HG03196 (cell line): ENCODE results near the gene P2RY8.
"Not testable (repeated sequence)": the region's sequence is repeated elsewhere in the genome, so short reads cannot be mapped to it uniquely, and the experiment has no call there.

Experiments used
- ATAC-seq: cut with Tn5 transposase; IDR thresholded peaks from one replicate; pipeline ENCODE4 v1.9.1; 2021; ENCODE audit not compliant: unreplicated experiment

Gene P2RY8

DNA sequence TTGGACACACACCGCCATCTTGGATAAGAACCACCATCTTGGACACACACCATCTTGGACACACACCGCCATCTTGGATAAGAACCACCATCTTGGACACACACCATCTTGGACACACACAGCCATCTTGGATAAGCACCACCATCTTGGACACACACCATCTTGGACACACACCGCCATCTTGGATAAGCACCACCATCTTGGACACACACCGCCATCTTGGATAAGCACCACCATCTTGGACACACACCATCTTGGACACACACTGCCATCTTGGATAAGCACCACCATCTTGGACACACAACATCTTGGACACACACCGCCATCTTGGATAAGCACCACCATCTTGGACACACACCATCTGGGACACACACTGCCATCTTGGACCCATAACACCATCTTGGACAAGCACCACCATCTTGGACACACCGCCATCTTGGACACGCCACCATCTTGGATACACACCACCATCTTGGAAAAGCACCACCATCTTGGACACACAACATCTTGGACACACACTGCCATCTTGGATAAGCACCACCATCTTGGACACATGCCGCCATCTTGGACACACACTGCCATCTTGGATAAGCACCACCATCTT, 88.9 kb downstream of the P2RY8 start:
- ATAC-seq = not testable (repeated sequence)

DNA sequence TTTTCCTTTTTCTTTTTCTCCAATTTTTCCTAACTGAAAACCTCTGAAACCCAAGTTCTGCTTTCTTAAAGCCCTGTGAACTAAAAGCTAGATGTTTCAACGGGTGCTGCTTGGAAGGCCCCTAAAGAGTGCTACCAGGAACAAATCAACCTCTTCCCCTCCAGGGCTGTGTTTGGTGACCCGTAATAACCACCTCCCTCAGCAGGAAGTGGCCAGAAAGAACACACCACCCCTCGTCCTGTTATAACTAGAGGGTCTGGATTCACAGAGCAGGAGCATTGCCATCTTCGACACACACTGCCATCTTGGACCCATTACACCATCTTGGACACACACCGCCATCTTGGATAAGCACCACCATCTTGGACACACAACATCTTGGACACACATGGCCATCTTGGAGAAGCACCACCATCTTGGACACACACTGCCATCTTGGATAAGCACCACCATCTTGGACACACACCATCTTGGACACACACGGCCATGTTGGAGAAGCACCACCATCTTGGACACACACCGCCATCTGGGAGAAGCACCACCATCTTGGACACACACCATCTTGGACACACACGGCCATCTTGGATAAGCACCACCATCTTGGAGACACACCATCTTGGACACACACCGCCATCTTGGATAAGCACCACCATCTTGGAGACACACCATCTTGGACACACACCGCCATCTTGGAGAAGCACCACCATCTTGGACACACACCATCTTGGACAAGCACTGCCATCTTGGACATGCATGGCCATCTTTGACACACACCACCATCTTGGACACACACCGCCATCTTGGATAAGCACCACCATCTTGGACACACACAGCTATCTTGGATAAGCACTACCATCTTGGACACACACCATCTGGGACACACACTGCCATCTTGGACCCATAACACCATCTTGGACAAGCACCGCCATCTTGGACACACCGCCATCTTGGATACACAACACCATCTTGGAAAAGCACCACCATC, 89.7 kb downstream of the P2RY8 start:
- ATAC-seq = not testable (repeated sequence)

DNA sequence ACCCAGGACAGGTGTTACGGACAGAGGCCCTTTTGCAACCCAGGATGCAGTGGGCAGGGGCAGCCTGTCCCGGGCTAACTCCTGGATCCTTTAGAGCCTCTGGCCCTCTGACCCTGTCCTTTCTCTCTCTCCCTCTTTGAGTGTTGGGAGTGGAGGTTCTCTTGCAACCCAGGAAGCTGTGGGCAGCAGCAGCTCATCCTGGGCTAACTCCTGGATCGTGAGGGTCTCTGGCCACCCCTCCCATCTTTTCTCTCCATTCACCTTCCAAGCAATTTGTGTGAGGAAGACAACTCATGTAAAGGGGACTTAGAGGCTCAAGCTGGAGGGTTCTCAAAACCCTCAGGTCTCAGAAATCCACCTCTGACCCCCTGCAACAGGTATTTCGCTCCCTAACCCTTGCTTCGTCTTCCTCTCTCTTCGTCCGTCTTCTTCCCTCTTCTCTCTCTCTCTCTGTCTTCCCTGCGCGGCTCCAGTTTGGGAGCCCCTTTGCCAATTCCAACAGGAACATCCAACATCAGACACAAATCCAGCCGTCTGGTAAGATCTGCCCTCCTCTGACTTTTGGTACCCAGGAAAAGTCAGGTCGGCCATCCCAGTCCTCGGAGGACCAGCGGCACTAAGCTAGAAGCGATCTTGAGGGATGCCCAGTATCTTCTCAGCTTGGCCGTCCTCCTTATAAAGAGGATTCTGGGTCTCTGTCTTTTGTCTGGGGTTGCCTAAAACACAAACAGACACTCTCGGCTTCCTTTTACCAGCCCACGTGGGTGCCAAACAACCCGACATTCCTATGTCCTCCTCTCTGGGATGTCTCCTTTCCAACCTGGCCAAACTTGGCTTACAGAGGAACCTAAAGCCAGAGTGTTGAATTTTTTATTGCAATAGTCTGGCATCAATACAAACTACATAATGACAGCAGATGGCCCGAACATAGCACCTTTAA, 92.2 kb downstream of the P2RY8 start:
- ATAC-seq = no peak

DNA sequence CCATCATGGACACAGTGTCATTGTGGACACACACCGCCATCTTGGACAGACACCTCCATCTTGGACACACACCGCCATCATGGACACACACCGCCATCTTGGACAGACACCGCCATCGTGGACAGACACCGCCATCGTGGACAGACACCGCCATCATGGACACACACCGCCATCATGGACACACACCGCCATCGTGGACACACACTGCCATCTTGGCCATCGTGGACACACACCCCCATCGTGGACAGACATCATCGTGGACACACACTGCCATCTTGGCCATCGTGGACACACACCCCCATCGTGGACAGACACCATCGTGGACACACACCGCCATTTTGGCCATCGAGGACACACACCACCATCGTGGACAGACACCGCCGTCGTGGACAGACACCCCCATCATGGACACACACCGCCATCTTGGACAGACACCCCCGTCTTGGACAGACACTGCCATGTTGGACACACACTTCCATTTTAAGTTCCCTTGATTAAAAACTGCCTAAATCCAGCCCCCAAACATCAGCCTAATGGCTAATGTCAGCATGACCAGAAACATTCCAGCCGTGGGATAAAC, 93.4 kb downstream of the P2RY8 start:
- ATAC-seq = no peak

DNA sequence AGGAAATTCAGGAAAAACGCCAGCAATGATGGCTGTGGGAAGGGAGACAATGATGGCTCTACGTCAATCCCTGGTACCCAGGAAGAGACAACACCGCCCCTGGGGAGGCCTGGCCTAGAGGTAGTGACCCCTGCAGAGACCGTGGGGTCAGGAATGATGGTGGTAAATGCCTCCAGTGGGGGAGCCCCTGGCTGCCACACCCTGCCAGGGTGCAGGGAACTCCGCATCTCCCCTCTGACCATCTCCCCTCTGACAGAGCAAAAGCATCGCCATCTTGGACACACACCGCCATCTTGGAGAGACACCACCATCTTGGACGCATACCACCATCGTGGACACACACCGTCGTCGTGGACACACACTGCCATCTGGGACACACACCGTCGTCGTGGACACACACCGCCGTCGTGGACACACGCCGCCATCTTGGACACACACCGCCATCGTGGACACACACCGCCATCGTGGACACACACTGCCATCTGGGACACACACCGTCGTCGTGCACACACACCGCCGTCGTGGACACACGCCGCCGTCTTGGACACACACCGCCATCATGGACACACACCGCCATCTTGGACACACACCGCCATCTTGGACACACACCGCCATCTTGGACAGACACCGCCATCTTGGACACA, 94.1 kb downstream of the P2RY8 start:
- no peak for ATAC-seq

DNA sequence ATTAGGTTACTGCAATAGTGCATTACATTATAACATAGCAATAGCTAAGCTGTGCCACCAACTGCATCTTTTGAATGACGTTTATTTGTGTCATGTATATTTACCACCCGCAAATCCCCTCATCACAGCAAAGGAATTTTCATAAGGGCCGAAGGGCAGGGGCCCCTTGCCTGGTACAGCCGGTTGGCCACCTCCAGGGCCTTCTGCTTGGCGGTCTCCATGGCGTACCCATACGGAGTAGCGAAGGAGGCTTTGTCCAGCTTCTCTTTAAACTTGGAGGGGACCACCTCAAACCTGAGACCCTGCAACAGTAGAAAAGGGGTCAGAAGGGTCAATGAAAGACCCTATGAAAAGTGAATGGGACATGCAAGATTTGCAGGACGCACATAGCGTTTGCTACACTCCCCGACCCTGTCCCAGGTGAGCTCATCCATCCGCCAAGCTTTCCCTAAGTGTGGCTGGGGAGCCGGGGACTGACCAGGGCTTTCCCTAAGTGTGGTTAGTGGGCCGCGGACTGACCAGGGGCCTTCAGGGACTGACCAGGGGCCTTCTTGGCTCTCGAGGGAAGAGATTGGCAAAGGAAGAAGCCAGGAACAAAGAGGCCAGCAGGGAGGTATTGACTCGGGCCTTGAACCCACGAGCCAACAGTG, 94.8 kb downstream of the P2RY8 start:
- ATAC-seq = no peak

DNA sequence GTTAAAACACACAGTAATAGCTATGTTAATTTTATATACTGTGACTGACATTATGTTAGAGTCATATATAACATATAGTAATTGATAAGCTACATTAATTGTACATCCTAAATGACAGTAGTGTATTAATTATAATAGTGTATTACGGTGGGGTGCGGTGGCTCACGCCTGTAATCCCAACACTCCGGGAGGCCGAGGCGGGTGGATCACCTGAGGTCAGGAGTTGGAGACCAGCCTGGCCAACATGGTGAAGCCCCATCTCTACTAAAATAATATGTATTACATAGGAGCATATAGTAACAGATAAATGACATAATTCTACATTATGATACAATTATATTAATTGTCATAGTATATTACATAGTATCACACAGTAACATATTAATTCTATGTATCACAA, 96.5 kb downstream of the P2RY8 start:
- no peak for ATAC-seq

DNA sequence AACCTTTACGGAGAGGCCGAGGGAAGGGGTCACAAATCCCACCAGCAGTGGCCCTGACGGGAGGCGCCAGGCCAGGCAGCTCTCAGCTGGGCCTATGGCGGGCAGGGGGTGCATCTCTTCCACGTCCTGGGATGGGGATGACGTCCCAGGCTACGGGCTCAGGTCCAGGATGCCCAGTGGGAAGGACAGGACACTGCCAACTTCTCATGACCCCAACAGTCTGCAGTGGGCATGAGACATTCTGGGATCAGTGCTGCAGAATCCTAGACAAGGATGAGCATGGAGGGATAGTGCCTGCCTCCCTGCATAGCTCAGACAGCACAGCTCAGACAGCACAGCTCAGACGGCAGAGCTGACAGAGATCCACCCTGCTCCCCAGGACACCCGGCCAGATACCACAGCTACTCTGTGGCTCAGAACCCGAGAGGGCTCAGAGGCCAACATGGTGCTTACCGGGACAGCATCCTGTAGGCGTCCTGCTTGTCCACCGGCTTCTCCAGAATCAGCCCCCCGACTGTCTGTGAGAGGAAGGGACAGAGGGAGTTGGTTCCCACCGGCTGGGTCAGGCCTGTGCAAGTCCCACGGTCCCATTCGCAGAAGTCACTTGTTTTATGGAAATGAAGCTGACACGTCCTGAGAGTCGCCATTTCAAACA, 101.6 kb downstream of the P2RY8 start:
- ATAC-seq = no peak

DNA sequence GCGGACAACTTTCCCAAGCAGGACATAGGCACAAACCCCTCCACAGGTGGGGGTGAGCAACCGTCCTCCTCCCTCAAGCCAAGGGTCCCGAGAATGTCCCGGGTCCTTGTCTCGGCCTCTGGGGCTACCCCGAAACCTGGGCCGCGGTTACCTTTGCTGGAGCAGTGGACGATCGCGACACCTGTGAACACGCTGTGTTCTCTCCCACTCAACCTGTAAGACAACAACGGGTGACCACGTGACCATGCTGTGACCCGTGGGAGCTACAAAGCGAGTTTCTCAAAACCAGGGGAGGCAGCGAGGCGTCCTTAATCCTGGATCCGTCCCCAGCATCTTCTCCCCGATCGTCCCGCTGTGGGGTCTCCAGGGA, 102.1 kb downstream of the P2RY8 start:
- no peak for ATAC-seq

DNA sequence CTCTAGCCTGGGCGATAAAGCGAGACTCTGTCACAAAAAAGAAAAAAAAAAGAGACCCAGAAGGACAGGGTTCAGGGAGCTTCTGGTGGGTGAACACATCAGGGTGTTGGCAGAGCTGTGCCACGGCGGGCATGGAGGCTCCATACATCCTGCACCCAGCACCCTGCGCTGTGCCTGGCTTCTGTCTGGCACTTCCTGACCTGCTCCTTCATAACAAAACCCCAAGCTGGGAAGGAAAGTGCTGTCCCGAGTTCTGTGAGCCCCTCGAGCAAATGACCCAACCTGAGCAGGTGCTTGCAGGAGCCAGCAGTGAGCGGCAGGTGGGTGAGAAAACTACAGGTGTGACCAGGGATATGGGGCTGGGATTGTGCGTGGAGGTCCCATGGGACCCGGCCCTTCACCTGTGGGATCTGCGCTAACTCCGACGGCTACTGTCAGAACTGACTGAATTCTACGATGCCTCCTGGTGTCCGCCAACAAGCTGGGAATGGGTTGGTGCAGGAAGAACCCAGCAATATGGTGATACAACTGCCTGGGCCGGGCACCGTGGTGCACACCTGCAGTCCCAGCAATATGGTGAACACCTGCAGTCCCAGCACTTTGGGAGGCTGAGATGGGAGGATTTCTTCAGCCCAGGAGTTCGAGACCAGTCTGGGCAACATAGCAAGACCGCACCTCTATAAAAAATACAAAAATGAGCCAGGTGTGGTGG, 103.2 kb downstream of the P2RY8 start:
- ATAC-seq = no peak

DNA sequence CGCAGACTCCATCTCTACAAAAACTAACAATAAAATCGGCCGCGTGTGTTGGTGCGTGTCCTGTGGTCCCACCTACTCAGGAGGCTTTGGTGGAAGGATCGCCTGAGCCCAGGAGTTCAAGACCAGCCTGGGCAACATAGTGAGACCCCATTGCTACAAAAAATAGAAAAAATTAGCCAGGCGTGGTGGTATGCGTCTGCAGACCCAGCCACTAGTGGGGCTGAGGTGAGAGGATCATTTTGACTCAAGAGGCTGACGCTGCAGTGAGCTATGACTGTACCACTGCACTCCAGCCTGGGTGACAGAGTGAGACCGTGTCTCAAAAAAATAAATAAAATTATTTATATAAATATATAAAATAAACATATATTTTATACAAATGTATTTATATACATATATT, 106.5 kb downstream of the P2RY8 start:
- no peak for ATAC-seq

DNA sequence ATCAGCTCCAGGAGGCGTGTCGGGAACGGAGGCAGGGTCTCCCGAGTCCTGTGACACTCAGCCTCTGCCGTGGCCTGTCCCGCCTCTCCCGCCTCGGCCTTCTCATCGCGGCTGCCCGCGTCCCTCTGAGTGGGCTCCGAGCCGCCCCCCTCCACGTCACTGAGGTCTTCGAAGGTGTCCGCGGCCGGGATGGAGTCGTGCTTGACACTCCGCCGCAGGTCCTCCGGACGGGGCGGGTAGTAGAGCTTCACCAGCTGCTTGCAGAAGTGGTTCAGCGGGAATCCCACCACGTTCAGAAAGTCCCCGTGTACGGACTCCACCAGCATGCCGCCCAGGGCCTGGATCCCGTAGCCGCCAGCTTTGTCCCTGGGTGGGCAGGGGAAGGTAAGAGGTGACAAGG, 109.2 kb downstream of the P2RY8 start:
- ATAC-seq = no peak

DNA sequence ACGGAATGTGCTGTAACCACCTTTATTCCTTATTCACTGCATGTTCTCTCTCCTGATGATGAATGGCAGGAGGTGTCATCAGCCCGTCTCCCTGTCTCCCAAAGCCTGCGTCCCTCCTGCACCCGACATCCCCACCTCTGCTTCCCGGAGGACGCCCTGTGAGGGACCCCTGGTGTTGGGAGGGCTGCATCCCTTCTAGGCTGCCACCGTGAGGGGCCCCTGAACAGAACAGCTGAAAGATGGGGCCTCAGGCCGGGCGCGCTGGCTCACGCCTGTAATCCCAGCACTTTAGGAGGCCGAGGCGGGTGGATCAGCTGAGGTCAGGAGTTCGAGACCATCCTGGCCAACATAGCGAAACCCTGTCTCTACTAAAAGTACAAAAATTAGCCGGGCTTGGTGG, 110.7 kb downstream of the P2RY8 start:
- ATAC-seq = not testable (repeated sequence)

DNA sequence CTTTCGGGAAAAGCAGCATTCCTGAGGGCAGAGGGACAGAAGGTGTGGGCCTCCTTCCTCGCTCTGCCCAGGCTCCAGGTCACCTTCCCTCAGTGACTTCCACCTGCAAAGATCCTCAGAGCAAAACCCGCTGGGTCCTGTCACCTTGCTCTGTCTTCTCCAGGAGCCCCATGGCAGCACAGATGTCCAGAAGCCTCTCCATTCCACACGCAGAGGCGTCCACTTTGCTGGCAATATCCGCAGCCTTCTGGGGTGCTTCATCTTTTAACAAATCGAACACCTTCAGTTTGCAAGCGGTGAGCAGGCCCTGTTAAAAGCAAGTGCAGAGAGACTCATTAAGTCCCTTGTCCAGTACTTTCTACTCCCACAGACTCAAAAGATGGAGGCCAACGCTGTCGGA, 111.6 kb downstream of the P2RY8 start:
- no peak for ATAC-seq

DNA sequence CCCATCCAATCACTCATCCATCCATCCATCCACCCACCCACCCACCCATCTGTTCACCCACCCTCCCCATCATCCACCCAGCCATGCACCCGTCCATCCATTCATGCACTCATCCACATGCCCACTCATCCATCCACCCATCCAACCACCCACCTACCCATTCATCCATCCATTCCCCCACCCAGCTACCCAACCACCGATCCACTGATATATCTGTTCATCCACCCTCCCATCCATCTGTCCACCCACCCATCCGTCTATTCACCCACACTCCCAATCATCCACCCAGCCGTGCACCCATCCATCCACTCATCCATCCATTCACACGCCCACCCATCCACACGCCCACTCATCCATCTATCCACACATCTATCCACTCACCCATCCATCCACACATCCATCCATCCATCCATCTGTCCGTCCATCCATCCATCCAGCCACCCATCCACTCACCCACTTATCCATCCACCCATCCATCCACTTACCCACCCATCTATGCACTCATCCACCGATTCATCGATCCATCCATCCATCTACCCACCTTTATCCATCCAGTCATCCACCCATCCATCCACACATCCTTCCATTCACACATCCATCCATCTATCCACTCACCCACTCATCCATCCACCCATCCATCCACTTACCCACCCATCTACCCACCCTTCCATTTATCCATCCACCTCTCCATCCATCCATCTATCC, 112.7 kb downstream of the P2RY8 start:
- ATAC-seq = no peak

DNA sequence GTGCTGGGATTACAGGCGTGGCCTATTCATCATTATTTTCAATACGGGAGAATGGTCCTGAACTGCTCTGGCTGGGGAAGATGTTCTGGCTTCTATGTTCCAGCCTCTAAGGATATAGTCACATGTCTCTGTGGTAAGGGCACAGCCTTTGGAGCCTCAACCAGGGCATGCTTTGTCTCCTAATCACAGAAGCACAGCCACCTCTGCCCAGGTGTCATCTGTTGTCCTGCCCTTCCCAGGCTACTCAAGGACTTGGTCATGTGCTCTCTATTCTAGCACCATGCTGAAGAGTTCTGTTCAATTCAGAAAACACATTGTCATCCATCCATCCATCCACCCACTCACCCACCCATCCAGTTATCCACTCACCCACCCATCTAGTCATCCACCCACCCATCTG, 113.8 kb downstream of the P2RY8 start:
- ATAC-seq = no peak

DNA sequence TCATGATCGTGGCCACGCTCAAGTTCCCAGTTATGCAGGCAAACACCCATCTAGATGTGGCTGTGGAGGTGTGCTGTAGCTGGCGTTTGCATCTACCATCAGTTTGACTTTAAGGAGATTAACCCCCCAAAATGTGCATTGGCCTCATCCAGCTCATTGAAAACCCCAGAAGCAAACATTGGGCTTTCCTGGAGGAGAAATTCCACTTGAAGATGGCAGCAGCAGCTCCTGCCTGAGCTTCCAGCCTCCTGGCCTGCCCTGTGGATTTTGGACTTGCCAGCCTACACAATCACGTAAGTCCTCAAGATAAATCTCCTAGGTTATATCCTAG, 114.9 kb downstream of the P2RY8 start:
- ATAC-seq = no peak

DNA sequence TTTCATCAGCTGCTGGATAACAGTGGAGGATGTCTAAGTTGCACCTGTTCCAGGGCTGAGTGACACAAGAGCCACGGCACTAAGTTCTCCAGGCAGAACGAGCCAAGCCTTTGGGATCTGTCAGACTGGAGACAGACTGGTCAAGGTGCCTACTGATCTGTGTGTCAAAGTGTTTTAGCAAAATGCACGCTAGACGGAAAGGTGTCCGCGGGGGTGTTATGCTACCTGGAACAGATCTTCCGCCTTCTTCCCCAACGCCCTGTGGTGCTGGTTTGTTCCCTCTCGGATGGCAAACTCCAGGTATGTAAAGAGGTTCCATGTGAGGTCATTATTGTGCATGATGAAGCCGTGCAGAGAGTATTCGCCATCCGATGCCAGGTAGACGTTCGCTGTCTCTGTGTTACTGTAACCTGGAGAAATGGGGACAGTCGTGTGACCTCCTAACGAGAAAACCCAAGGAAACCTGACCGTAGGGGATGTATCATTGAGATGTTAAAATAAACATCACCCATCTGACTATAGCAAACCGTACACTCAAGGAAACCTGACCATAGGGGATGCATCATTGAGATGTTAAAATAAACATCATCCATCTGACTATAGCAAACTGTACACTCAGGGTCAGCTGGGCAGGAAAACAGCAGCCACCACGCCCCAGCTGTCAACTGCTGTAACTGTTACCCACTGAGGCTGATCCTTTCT, 115.4 kb downstream of the P2RY8 start:
- ATAC-seq = no peak
